ENCODE data around the gene PARP4.
"Not testable (repeated sequence)": the region's sequence is repeated elsewhere in the genome, so short reads cannot be mapped to it uniquely, and the experiment has no call there.

PARP4 gene

GRCh38 chr13:24512197-24512907 is at the start of gene PARP4:
Gene PARP4 (minus strand): TSS chr13:24512778. CDS start chr13:24503776, 9,002 bp downstream.
- peak in 1 of 2 donors; percentile 21 for DNase-seq (ENCODE audit: low read depth in 2 of 2)

- not testable (repeated sequence) for DNase-seq (ENCODE audit: low read depth in 2 of 2)
Observed at GRCh38 chr13:24560579-24561187, 48.1 kb upstream of the PARP4 start.

- not testable (repeated sequence) for DNase-seq (ENCODE audit: low read depth in 2 of 2)
Observed at GRCh38 chr13:24559431-24560218, 47.0 kb upstream of the PARP4 start.

GRCh38 chr13:24557081-24557480 is 44.5 kb upstream of the PARP4 start:
- DNase-seq (ENCODE audit: low read depth in 2 of 2), result no peak

GRCh38 chr13:24553892-24554291 is 41.3 kb upstream of the PARP4 start:
- DNase-seq (ENCODE audit: low read depth in 2 of 2), result not testable (repeated sequence)

- not testable (repeated sequence) for DNase-seq (ENCODE audit: low read depth in 2 of 2)
Observed at GRCh38 chr13:24541476-24542352, 29.1 kb upstream of the PARP4 start.

GRCh38 chr13:24541127-24541475 is 28.5 kb upstream of the PARP4 start:
- DNase-seq (ENCODE audit: low read depth in 2 of 2), result no peak

GRCh38 chr13:24540236-24541126 is 27.9 kb upstream of the PARP4 start:
- no peak for DNase-seq (ENCODE audit: low read depth in 2 of 2)

- DNase-seq (ENCODE audit: low read depth in 2 of 2), result no peak
Observed at GRCh38 chr13:24539500-24540165, 27.1 kb upstream of the PARP4 start.

- no peak for DNase-seq (ENCODE audit: low read depth in 2 of 2)
Observed at GRCh38 chr13:24529478-24529877, 16.9 kb upstream of the PARP4 start.

- DNase-seq (ENCODE audit: low read depth in 2 of 2), result no peak
Observed at GRCh38 chr13:24528816-24529398, 16.3 kb upstream of the PARP4 start.

GRCh38 chr13:24527266-24527775 is 14.7 kb upstream of the PARP4 start:
- no peak for DNase-seq (ENCODE audit: low read depth in 2 of 2)

GRCh38 chr13:24520733-24521132 is 8.2 kb upstream of the PARP4 start:
- DNase-seq (ENCODE audit: low read depth in 2 of 2), result no peak

- no peak for DNase-seq (ENCODE audit: low read depth in 2 of 2)
Observed at GRCh38 chr13:24516919-24517318, 4.3 kb upstream of the PARP4 start.

- no peak for DNase-seq (ENCODE audit: low read depth in 2 of 2)
Observed at GRCh38 chr13:24512908-24513213, 283 bp upstream of the PARP4 start.

- DNase-seq (ENCODE audit: low read depth in 2 of 2), result no peak
Observed at GRCh38 chr13:24511816-24512196, 772 bp downstream of the PARP4 start.

- peak in 1 of 2 donors; percentile 7 for DNase-seq (ENCODE audit: low read depth in 2 of 2)
Observed at GRCh38 chr13:24511019-24511815, 1.4 kb downstream of the PARP4 start.

- DNase-seq (ENCODE audit: low read depth in 2 of 2), result no peak
Observed at GRCh38 chr13:24506698-24507335, 5.8 kb downstream of the PARP4 start.
